H9 (cell line): Measurements from ENCODE around the gene SSUH2. TPM values are rescaled to one million over a fixed set of nuclear protein-coding genes. Genes with fewer than 3 reads are reported as not detected.

Source experiments
- DNase-seq: peaks from one replicate; pipeline ENCODE4 v3.0.0-alpha.2; 2017
- H2AFZ ChIP-seq: one replicate; pipeline ENCODE4 v1.6.1; 2013; ENCODE audit warnings: mild to moderate bottlenecking, low read length, control low read depth, moderate library complexity
- H2AK5ac ChIP-seq: 2 replicates; pipeline ENCODE4 v1.6.1; 2013; ENCODE audit warnings: low read length, control low read depth, mixed read lengths; ENCODE audit not compliant: insufficient read length
- H2BK120ac ChIP-seq: one replicate; pipeline ENCODE4 v1.6.1; 2013; ENCODE audit warnings: low read depth, mild to moderate bottlenecking, low read length, control low read depth, inconsistent platforms; ENCODE audit not compliant: poor library complexity, severe bottlenecking
- H2BK12ac ChIP-seq: 2 replicates; pipeline ENCODE4 v1.6.1; 2013; ENCODE audit warnings: low read length, control low read depth, mixed read lengths, low read depth; ENCODE audit not compliant: insufficient read length
- H2BK15ac ChIP-seq: 2 replicates; pipeline ENCODE4 v1.6.1; 2013; ENCODE audit warnings: low read depth, low read length, control low read depth
- H2BK20ac ChIP-seq: one replicate; pipeline ENCODE4 v1.6.1; 2013; ENCODE audit warnings: low read depth, mild to moderate bottlenecking, low read length, control low read depth, inconsistent platforms; ENCODE audit not compliant: poor library complexity, severe bottlenecking
- H2BK5ac ChIP-seq: 2 replicates; pipeline ENCODE4 v1.6.1; 2013; ENCODE audit warnings: low read length, control low read depth, mixed read lengths; ENCODE audit not compliant: insufficient read length
- H3K14ac ChIP-seq: 2 replicates; pipeline ENCODE4 v1.6.1; 2013; ENCODE audit warnings: low read length, control low read depth; ENCODE audit not compliant: insufficient read depth
- H3K18ac ChIP-seq: 2 replicates; pipeline ENCODE4 v1.6.1; 2013; ENCODE audit warnings: low read depth, mild to moderate bottlenecking, mixed read lengths, low read length, control low read depth; ENCODE audit not compliant: insufficient read length
- H3K23ac ChIP-seq: 2 replicates; pipeline ENCODE4 v1.6.1; 2013; ENCODE audit warnings: low read length, control low read depth, mixed read lengths, low read depth; ENCODE audit not compliant: insufficient read length
- H3K23me2 ChIP-seq: 2 replicates; pipeline ENCODE4 v1.6.1; 2013; ENCODE audit warnings: low read depth, mild to moderate bottlenecking, mixed read lengths, low read length, control low read depth; ENCODE audit not compliant: insufficient read length, poor library complexity, severe bottlenecking
- H3K27ac ChIP-seq: 2 replicates; pipeline ENCODE4 v1.5.1; 2013; ENCODE audit warnings: low read length, control low read depth, mixed read lengths, low read depth; ENCODE audit not compliant: insufficient read length
- H3K27me3 ChIP-seq: 2 replicates; pipeline ENCODE4 v1.6.1; 2013; ENCODE audit warnings: low read length, control low read depth, inconsistent platforms; ENCODE audit not compliant: insufficient read depth
- H3K4ac ChIP-seq: 2 replicates; pipeline ENCODE4 v1.6.1; 2013; ENCODE audit warnings: low read depth, mild to moderate bottlenecking, control low read depth, inconsistent platforms, low read length, moderate library complexity
- H3K4me1 ChIP-seq: 2 replicates; pipeline ENCODE4 v1.6.1; 2013; ENCODE audit warnings: low read length, control low read depth, inconsistent platforms; ENCODE audit not compliant: insufficient read depth
- H3K4me2 ChIP-seq: 2 replicates; pipeline ENCODE4 v1.6.1; 2013; ENCODE audit warnings: low read length, control low read depth, mixed read lengths; ENCODE audit not compliant: insufficient read length, insufficient read depth
- H3K56ac ChIP-seq: 2 replicates; pipeline ENCODE4 v1.6.1; 2013; ENCODE audit warnings: low read depth, mild to moderate bottlenecking, mixed read lengths, low read length, control low read depth; ENCODE audit not compliant: insufficient read length
- H3K79me1 ChIP-seq: 2 replicates; pipeline ENCODE4 v1.6.1; 2013; ENCODE audit warnings: low read depth, mild to moderate bottlenecking, moderate library complexity, low read length, control low read depth, inconsistent platforms; ENCODE audit not compliant: insufficient read depth, poor library complexity, severe bottlenecking
- H3K79me2 ChIP-seq: 2 replicates; pipeline ENCODE4 v1.6.1; 2013; ENCODE audit warnings: low read length, control low read depth, inconsistent platforms; ENCODE audit not compliant: insufficient read depth
- H3K9ac ChIP-seq: 2 replicates; pipeline ENCODE4 v1.6.1; 2013; ENCODE audit warnings: low read length, control low read depth, mixed read lengths; ENCODE audit not compliant: insufficient read length; ENCODE audit errors: extremely low read depth
- H3K9me3 ChIP-seq: one replicate; pipeline ENCODE4 v1.6.1; 2013; ENCODE audit warnings: low read depth, low read length, inconsistent platforms; ENCODE audit not compliant: control insufficient read depth
- H3T11ph ChIP-seq: one replicate; pipeline ENCODE4 v1.6.1; 2013; ENCODE audit warnings: mild to moderate bottlenecking, low read length, control low read depth, inconsistent platforms
- H4K20me1 ChIP-seq: one replicate; pipeline ENCODE4 v1.6.1; 2013; ENCODE audit not compliant: control insufficient read depth, insufficient read length, insufficient read depth
- H4K5ac ChIP-seq: 2 replicates; pipeline ENCODE4 v1.6.1; 2013; ENCODE audit warnings: low read depth, mild to moderate bottlenecking, mixed read lengths, low read length, control low read depth; ENCODE audit not compliant: insufficient read length
- H4K8ac ChIP-seq: replicated peaks from 2 replicates; pipeline ENCODE4 v1.6.1; 2013; ENCODE audit warnings: low read length, control low read depth, mixed read lengths, low read depth; ENCODE audit not compliant: insufficient read length
- H4K91ac ChIP-seq: 2 replicates; pipeline ENCODE4 v1.6.1; 2013; ENCODE audit warnings: low read depth, mild to moderate bottlenecking, moderate library complexity, mixed read lengths, low read length, control low read depth; ENCODE audit not compliant: insufficient read length
- H3K27ac Mint-ChIP-seq, 3 experiments: 2 replicates in 2 of 3; 3 replicates in 1 of 3; pipeline ENCODE4 v1.8.0; 2020 to 2021; ENCODE audit warnings: mixed read lengths in 3 of 3, mild to moderate bottlenecking in 1 of 3, moderate library complexity in 1 of 3
- H3K27me3 Mint-ChIP-seq: 2 replicates; pipeline ENCODE4 v1.8.0; 2021; ENCODE audit warnings: low read depth, mild to moderate bottlenecking, moderate library complexity, mixed read lengths
- H3K36me3 Mint-ChIP-seq, 3 experiments: 2 replicates in 2 of 3; 3 replicates in 1 of 3; pipeline ENCODE4 v1.8.0; 2020 to 2021; ENCODE audit warnings: low read depth in 3 of 3, mixed read lengths in 3 of 3; ENCODE audit not compliant: insufficient read depth in 1 of 3
- H3K4me1 Mint-ChIP-seq, 2 experiments: 2 replicates each; pipeline ENCODE4 v1.8.0; 2020; ENCODE audit warnings: mixed read lengths in 2 of 2
- H3K4me3 Mint-ChIP-seq, 2 experiments: 2 replicates in 1 of 2; 3 replicates in 1 of 2; pipeline ENCODE4 v1.8.0; 2020 to 2021; ENCODE audit warnings: mild to moderate bottlenecking in 2 of 2, mixed read lengths in 2 of 2, moderate library complexity in 1 of 2
- H3K9me3 Mint-ChIP-seq, 2 experiments: 2 replicates in 1 of 2; 3 replicates in 1 of 2; pipeline ENCODE4 v1.8.0; 2020; ENCODE audit warnings: mild to moderate bottlenecking in 2 of 2, mixed read lengths in 2 of 2, moderate library complexity in 1 of 2
- WGBS: extraction: QIAGEN DNeasy Blood & Tissue Kit; methylation state at CpG from one replicate; pipeline ENCODE4 v1.1.7; 2013; ENCODE audit warnings: missing lambda C conversion rate, low lambda C conversion rate, mixed read lengths; ENCODE audit not compliant: insufficient read length; ENCODE audit errors: extremely low coverage; 5-methylcytosine and 5-hydroxymethylcytosine counted together
- total RNA-seq: library from RNA; stranded (reverse); gene quantifications from 2 replicates; pipeline ENCODE4 v1.2.1, GENCODE V29; 2021
- TF ChIP-seq, protein P1 (sequence below): fragments of 200-600 bp; sonication (generic); conservative IDR thresholded peaks from 3 replicates; pipeline ENCODE4 v1.8.0; 2021; ENCODE audit warnings: antibody characterized with exemption, mild to moderate bottlenecking

SSUH2 gene
- total RNA-seq, 1 experiment from 2014 or later, result 0.61 TPM

DNA sequence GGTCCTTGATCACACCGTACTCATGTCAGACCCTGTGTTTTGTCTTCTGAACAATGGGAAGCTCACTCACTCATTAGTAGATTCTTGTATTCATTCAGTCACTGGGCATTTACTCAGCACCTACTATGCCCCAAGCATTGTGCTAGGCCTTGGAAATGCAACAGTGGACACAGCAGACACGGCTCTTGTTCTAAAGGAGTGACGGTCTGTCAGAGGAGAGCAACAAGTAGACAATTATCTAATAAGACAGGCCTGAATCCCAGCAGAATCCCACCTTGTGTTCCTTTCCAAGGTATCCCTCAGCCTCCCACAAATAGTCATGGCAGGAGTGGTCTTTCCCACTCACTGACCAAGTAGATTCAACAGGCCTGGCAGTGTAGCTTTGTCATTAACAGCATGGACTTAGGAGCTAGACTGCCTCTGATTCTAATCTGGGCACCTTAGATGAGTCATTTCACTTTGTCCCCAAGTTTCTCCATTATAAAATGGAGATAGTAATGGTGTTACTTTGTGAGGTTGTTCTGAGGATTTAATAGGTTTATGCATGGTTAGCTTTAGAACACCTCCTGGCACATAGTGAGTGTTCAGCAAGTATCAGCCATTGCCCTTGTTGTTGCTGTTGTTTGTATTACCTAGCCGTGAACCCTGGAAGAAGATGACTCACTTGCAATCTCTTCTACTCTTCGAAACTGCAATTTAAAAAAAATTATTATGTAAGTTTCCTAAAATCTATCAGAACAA, 69.1 kb downstream of the SSUH2 start:
- H4K5ac ChIP-seq, result no peak overlapping the region
- 0 out of 4 replicates have a peak, but pooled peaks cover 2 to 8% of the 10 kb centered on the region in 2 experiments for H3K4me1 Mint-ChIP-seq
- H3K23me2 ChIP-seq, result no peaks in the 10 kb centered on the region
- H3K9ac ChIP-seq, result no peak overlapping the region
- DNase-seq, result no peak
- no peak overlapping the region for H2BK120ac ChIP-seq
- H2BK15ac ChIP-seq, result no peak overlapping the region
- no peak overlapping the region for H2AFZ ChIP-seq
- TF ChIP-seq, protein P1, sequence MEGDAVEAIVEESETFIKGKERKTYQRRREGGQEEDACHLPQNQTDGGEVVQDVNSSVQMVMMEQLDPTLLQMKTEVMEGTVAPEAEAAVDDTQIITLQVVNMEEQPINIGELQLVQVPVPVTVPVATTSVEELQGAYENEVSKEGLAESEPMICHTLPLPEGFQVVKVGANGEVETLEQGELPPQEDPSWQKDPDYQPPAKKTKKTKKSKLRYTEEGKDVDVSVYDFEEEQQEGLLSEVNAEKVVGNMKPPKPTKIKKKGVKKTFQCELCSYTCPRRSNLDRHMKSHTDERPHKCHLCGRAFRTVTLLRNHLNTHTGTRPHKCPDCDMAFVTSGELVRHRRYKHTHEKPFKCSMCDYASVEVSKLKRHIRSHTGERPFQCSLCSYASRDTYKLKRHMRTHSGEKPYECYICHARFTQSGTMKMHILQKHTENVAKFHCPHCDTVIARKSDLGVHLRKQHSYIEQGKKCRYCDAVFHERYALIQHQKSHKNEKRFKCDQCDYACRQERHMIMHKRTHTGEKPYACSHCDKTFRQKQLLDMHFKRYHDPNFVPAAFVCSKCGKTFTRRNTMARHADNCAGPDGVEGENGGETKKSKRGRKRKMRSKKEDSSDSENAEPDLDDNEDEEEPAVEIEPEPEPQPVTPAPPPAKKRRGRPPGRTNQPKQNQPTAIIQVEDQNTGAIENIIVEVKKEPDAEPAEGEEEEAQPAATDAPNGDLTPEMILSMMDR, result no peak
- H2BK5ac ChIP-seq, result no peak overlapping the region
- H2BK12ac ChIP-seq, result no peak overlapping the region
- H3K9me3 Mint-ChIP-seq, result no peaks in the 10 kb centered on the region
- H3T11ph ChIP-seq, result no peak overlapping the region
- H3K18ac ChIP-seq, result no peak overlapping the region
- H3K27ac Mint-ChIP-seq, result no peak overlapping the region
- H3K56ac ChIP-seq, result no peak overlapping the region
- H3K27me3 ChIP-seq, result no peaks in the 10 kb centered on the region
- no peak overlapping the region for H4K8ac ChIP-seq
- H3K4ac ChIP-seq, result no peak overlapping the region
- H3K14ac ChIP-seq, result no peak overlapping the region
- no peak overlapping the region for H3K23ac ChIP-seq
- no peaks in the 10 kb centered on the region for H3K9me3 ChIP-seq
- no peak overlapping the region for H3K27ac ChIP-seq
- H2AK5ac ChIP-seq, result no peak overlapping the region
- H3K4me1 ChIP-seq, result no peaks in the 10 kb centered on the region
- H3K36me3 Mint-ChIP-seq, result peaks cover 0 to 2% (median under 1%) of the 10 kb centered on the region in 3 experiments; a peak in 2 of 7 replicates
- H3K79me2 ChIP-seq, result no peaks in the 10 kb centered on the region
- no CpG with 5 or more reads among the region's 5 CpGs for WGBS
- H4K91ac ChIP-seq, result no peak overlapping the region
- H3K4me3 Mint-ChIP-seq, result no peak overlapping the region
- no peak overlapping the region for H3K4me2 ChIP-seq
- no peaks in the 10 kb centered on the region for H3K27me3 Mint-ChIP-seq
- no peaks in the 10 kb centered on the region for H4K20me1 ChIP-seq
- no peaks in the 10 kb centered on the region for H3K79me1 ChIP-seq
- H2BK20ac ChIP-seq, result no peak overlapping the region
